Fibroblast of lung (primary cell): Measurements from ENCODE around the gene HIPK2. TPM values are rescaled to one million over a fixed set of nuclear protein-coding genes. Genes with fewer than 3 reads are reported as not detected.

Source experiments
- DNase-seq, 2 donors: peaks; one replicate each; pipeline versions ENCODE4 v3.0.0 to v3.0.0-alpha.2; 2010; ENCODE audit warnings: low read depth in 2 of 2
- H2AFZ ChIP-seq: 2 replicates; pipeline ENCODE4 v1.5.1; 2012; ENCODE audit warnings: low read length, control low read depth, inconsistent platforms
- H3K27ac ChIP-seq: 2 replicates; pipeline ENCODE4 v1.5.1; 2011; ENCODE audit warnings: low read length, control low read depth; ENCODE audit not compliant: insufficient read depth
- H3K27me3 ChIP-seq: 2 replicates; pipeline ENCODE4 v1.5.1; 2011; ENCODE audit warnings: mild to moderate bottlenecking, low read length; ENCODE audit not compliant: control insufficient read depth, insufficient read depth
- H3K36me3 ChIP-seq: 2 replicates; pipeline ENCODE4 v1.5.1; 2011; ENCODE audit warnings: low read length; ENCODE audit not compliant: control insufficient read depth, insufficient read depth
- H3K4me1 ChIP-seq: 2 replicates; pipeline ENCODE4 v1.5.1; 2011; ENCODE audit warnings: low read length; ENCODE audit not compliant: control insufficient read depth, insufficient read depth; ENCODE audit errors: extremely low read depth
- H3K4me2 ChIP-seq: 2 replicates; pipeline ENCODE4 v1.5.1; 2011; ENCODE audit warnings: low read length, control low read depth; ENCODE audit not compliant: insufficient read depth; ENCODE audit errors: extremely low read depth
- H3K4me3 ChIP-seq, 4 experiments: fragments of 200-600 bp in 1 of 4; sonication (generic) in 1 of 4; replicated peaks in 1 of 4; 2 replicates each; pipeline ENCODE4 v1.5.1; 2011 to 2016; ENCODE audit warnings: low read length in 4 of 4, low read depth in 3 of 4, mild to moderate bottlenecking in 3 of 4, control low read depth in 2 of 4, inconsistent platforms in 1 of 4, mixed read lengths in 1 of 4; ENCODE audit not compliant: insufficient read depth in 1 of 4; ENCODE audit errors: control extremely low read depth in 1 of 4
- H3K79me2 ChIP-seq: 2 replicates; pipeline ENCODE4 v1.5.1; 2012; ENCODE audit warnings: mild to moderate bottlenecking, low read length, inconsistent platforms; ENCODE audit not compliant: control insufficient read depth, insufficient read depth
- H3K9ac ChIP-seq: 2 replicates; pipeline ENCODE4 v1.5.1; 2011; ENCODE audit warnings: mild to moderate bottlenecking, low read length, control low read depth; ENCODE audit not compliant: insufficient read depth
- H3K9me3 ChIP-seq: 2 replicates; pipeline ENCODE4 v1.5.1; 2012; ENCODE audit warnings: low read depth, low read length; ENCODE audit not compliant: control insufficient read depth, insufficient read depth
- H4K20me1 ChIP-seq: 2 replicates; pipeline ENCODE4 v1.5.1; 2011; ENCODE audit warnings: low read length; ENCODE audit not compliant: control insufficient read depth, insufficient read depth; ENCODE audit errors: extremely low read depth
- EZH2 ChIP-seq: IDR thresholded peaks from 2 replicates; pipeline ENCODE4 v1.5.1; 2012; ENCODE audit warnings: low read length, control low read depth, mild to moderate bottlenecking; ENCODE audit errors: missing control alignments
- polyA plus RNA-seq, 2 donors: library from polyadenylated mRNA; depleted of rRNA in 1 of 2; stranded (reverse) in 1 of 2; unstranded in 1 of 2; fragments of >200 nt; gene quantifications; 2 replicates each; pipeline ENCODE4 v1.2.1, GENCODE V29; 2011 to 2012; ENCODE audit warnings: missing spikeins in 1 of 2
- total RNA-seq: library from RNA; depleted of rRNA; stranded (reverse); fragments of >200 nt; gene quantifications from 2 replicates; pipeline ENCODE4 v1.2.1, GENCODE V29; 2014
- TF ChIP-seq, protein P1 (sequence below), 2 donors: IDR thresholded peaks in 1 of 2; conservative IDR thresholded peaks in 1 of 2; 1 replicate in 1 of 2; 2 replicates in 1 of 2; pipeline ENCODE4 v1.5.1; 2011 to 2012; ENCODE audit warnings: low read length in 2 of 2, control low read depth in 1 of 2, inconsistent platforms in 1 of 2, low read depth in 1 of 2, mild to moderate bottlenecking in 1 of 2

HIPK2 gene
- total and polyA plus RNA-seq, 2 donors (not counting 1 experiment from before 2014, with no cell fraction given) = 10.1 to 11.1 TPM

GRCh38 chr7:139698844-139699243, 79.0 kb downstream of the HIPK2 start:
- no peaks in the 10 kb centered on the region for H4K20me1 ChIP-seq
- TF ChIP-seq, protein P1, sequence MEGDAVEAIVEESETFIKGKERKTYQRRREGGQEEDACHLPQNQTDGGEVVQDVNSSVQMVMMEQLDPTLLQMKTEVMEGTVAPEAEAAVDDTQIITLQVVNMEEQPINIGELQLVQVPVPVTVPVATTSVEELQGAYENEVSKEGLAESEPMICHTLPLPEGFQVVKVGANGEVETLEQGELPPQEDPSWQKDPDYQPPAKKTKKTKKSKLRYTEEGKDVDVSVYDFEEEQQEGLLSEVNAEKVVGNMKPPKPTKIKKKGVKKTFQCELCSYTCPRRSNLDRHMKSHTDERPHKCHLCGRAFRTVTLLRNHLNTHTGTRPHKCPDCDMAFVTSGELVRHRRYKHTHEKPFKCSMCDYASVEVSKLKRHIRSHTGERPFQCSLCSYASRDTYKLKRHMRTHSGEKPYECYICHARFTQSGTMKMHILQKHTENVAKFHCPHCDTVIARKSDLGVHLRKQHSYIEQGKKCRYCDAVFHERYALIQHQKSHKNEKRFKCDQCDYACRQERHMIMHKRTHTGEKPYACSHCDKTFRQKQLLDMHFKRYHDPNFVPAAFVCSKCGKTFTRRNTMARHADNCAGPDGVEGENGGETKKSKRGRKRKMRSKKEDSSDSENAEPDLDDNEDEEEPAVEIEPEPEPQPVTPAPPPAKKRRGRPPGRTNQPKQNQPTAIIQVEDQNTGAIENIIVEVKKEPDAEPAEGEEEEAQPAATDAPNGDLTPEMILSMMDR (conservative IDR thresholded peaks at IDR 0.05 in 1 of 2, IDR thresholded peaks at IDR 0.05 in 1 of 2; ENCODE audit: low read depth in 1 of 2, low read length in 2 of 2) = no peak
- no peak for TF ChIP-seq EZH2
- H3K36me3 ChIP-seq = no peaks in the 10 kb centered on the region
- H3K9me3 ChIP-seq = no peaks in the 10 kb centered on the region
- H3K79me2 ChIP-seq = peaks cover 32% of the 10 kb centered on the region
- no peak for DNase-seq
- H2AFZ ChIP-seq = no peak overlapping the region
- H3K27ac ChIP-seq = no peak overlapping the region
- no peak overlapping the region for H3K4me2 ChIP-seq
- H3K4me3 ChIP-seq = no peak overlapping the region
- no peaks in the 10 kb centered on the region for H3K27me3 ChIP-seq
- no peak overlapping the region for H3K9ac ChIP-seq
- H3K4me1 ChIP-seq = peaks cover 16% of the 10 kb centered on the region

GRCh38 chr7:139698278-139698677, 79.5 kb downstream of the HIPK2 start:
- no peak for DNase-seq
- Histone ChIP-seq H3K79me2 (peaks cover 32% of the 10 kb centered on the region), H3K27me3 (no peaks in the 10 kb centered on the region), H3K36me3 (no peaks in the 10 kb centered on the region), H3K4me3 (no peak overlapping the region), H3K4me2 (no peak overlapping the region), H3K9me3 (no peaks in the 10 kb centered on the region), H3K9ac (no peak overlapping the region), H3K4me1 (peaks cover 11% of the 10 kb centered on the region), H3K27ac (no peak overlapping the region), H4K20me1 (no peaks in the 10 kb centered on the region), H2AFZ (no peak overlapping the region)
- TF ChIP-seq, protein P1 (conservative IDR thresholded peaks at IDR 0.05 in 1 of 2, IDR thresholded peaks at IDR 0.05 in 1 of 2; ENCODE audit: low read depth in 1 of 2, low read length in 2 of 2) = no peak
- no peak for TF ChIP-seq EZH2

GRCh38 chr7:139697056-139697455, 80.7 kb downstream of the HIPK2 start:
- TF ChIP-seq, protein P1 (conservative IDR thresholded peaks at IDR 0.05 in 1 of 2, IDR thresholded peaks at IDR 0.05 in 1 of 2; ENCODE audit: low read depth in 1 of 2, low read length in 2 of 2) = no peak
- no peak for TF ChIP-seq EZH2
- peaks cover 34% of the 10 kb centered on the region for H3K79me2 ChIP-seq
- no peak overlapping the region for H3K4me2 ChIP-seq
- peaks cover 7% of the 10 kb centered on the region for H3K4me1 ChIP-seq
- no peak overlapping the region for H3K9ac ChIP-seq
- no peak overlapping the region for H3K4me3 ChIP-seq
- DNase-seq = no peak
- no peaks in the 10 kb centered on the region for H3K9me3 ChIP-seq
- no peaks in the 10 kb centered on the region for H4K20me1 ChIP-seq
- H2AFZ ChIP-seq = no peak overlapping the region
- H3K27me3 ChIP-seq = no peaks in the 10 kb centered on the region
- H3K27ac ChIP-seq = no peak overlapping the region
- no peaks in the 10 kb centered on the region for H3K36me3 ChIP-seq
